Esophagus muscularis mucosa (tissue), 4 donors: ENCODE results near the gene SYTL2. TPM values are rescaled to one million over a fixed set of nuclear protein-coding genes. Genes with fewer than 3 reads are reported as not detected.

ENCODE experiments used
- DNase-seq: peaks from one replicate; pipeline ENCODE4 v3.0.0-alpha.2; 2017; ENCODE audit errors: extremely low spot score
- H3K27ac ChIP-seq, 4 donors: fragments of 200-600 bp; sonication (generic); replicated peaks in 1 of 4; 1 replicate in 3 of 4; 2 replicates in 1 of 4; pipeline ENCODE4 v1.5.1; 2016 to 2019; ENCODE audit warnings: mild to moderate bottlenecking in 1 of 4
- H3K27me3 ChIP-seq, 4 donors: fragments of 200-600 bp; sonication (generic); one replicate each; pipeline versions ENCODE4 v1.5.1 to v1.6.0; 2016 to 2019
- H3K36me3 ChIP-seq, 4 donors: fragments of 200-600 bp; sonication (generic); one replicate each; pipeline ENCODE4 v1.5.1; 2016 to 2019
- H3K4me1 ChIP-seq, 4 donors: fragments of 200-600 bp; sonication (generic); one replicate each; pipeline ENCODE4 v1.5.1; 2016 to 2019
- H3K4me3 ChIP-seq, 4 donors: fragments of 200-600 bp; sonication (generic); 1 replicate in 2 of 4; 2 replicates in 2 of 4; pipeline ENCODE4 v1.5.1; 2016 to 2019; ENCODE audit warnings: mild to moderate bottlenecking in 4 of 4, moderate library complexity in 1 of 4
- H3K9me3 ChIP-seq, 4 donors: fragments of 200-600 bp; sonication (generic); 1 replicate in 3 of 4; 2 replicates in 1 of 4; pipeline ENCODE4 v1.5.1; 2016 to 2019
- CTCF ChIP-seq, 3 experiments: fragments of 200-600 bp in 2 of 3; fragments of 450-650 bp in 1 of 3; sonication (generic) in 2 of 3; IDR thresholded peaks; one replicate each; pipeline ENCODE4 v1.5.1; 2017 to 2019; ENCODE audit warnings: antibody characterized with exemption in 3 of 3, mild to moderate bottlenecking in 2 of 3, moderate library complexity in 1 of 3
- EP300 ChIP-seq: sonication (generic); formaldehyde crosslinking; IDR thresholded peaks from one replicate; pipeline ENCODE4 v1.6.1; 2017; ENCODE audit warnings: antibody characterized with exemption
- POLR2A ChIP-seq: fragments of 450-650 bp; IDR thresholded peaks from one replicate; pipeline ENCODE4 v1.6.1; 2017; ENCODE audit warnings: antibody characterized with exemption, moderate library complexity, mild to moderate bottlenecking, low read depth
- POLR2AphosphoS5 ChIP-seq, 2 donors: sonication (generic); formaldehyde crosslinking; IDR thresholded peaks; one replicate each; pipeline ENCODE4 v1.6.1; 2017; ENCODE audit warnings: antibody characterized with exemption in 2 of 2
- WGBS: methylation state at CpG from one replicate; pipeline ENCODE4 v1.1.5; 2018; 5-methylcytosine and 5-hydroxymethylcytosine counted together
- intact Hi-C: fragments of 100-400 bp; cut with DNase I; formaldehyde crosslinking; loops from one replicate; pipeline ENCODE4 v1.15.1; 2023
- total RNA-seq, 4 donors: library from RNA; depleted of rRNA; stranded (reverse); fragments of >200 nt; gene quantifications; one replicate each; pipeline versions ENCODE4 v1.1.0 to v1.2.1, GENCODE V29; 2016

SYTL2 gene
- total RNA-seq, 4 donors from 2014 or later = 7.1 to 10.4 (median 8.8) TPM

GRCh38 chr11:85740481-85741400 is 70.2 kb downstream of the SYTL2 start:
- Histone ChIP-seq H3K27me3 (no peaks in the 10 kb centered on the region), H3K4me3 (no peak overlapping the region), H3K9me3 (no peaks in the 10 kb centered on the region), H3K27ac (no peak overlapping the region), H3K4me1 (peaks cover 0 to 2% (median 0%) of the 10 kb centered on the region in 4 donors), H3K36me3 (no peaks in the 10 kb centered on the region)
- intact Hi-C loops = no loop called here
- DNase-seq = peak; percentile 31
- 35% methylated on average over 4 of the region's 4 CpGs for WGBS
- TF ChIP-seq POLR2A = no peak
- no peak for TF ChIP-seq CTCF (IDR thresholded peaks at IDR 0.05)
- no peak for TF ChIP-seq POLR2AphosphoS5 (IDR thresholded peaks at IDR 0.05)
- no peak for TF ChIP-seq EP300

- WGBS = 68% methylated on average over 2 of the region's 2 CpGs
- intact Hi-C loops = no loop called here
- H3K4me3 ChIP-seq = no peak overlapping the region
These were observed 73.2 kb downstream of the SYTL2 start for GRCh38 chr11:85737738-85738137.

DNA sequence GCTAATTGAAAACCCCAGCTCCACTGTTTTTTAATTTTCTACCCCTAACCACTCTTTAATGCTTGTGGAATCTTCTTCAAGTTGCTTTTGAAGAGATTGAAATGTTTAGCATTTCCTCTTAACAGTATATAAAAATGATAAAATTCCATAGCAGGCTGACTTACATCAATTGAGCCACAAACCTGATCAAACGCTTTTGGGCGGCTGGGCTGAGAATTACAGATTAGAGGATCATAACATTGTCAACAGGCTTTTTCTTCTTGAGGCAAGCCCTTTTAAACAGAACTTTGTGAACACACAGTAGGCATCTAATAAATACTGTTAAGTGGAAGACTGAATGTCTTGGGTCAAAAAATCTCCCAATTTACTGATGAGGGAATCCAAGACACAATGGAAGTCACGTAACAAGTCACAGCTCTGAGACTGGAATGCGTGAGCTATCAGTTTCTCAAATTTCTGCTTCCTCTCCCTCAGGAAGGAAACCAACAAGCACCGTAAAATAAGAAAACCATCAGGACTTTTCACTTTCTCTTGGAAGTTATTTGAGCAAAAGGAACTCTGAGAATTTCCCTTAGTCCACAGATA is 75.0 kb downstream of the SYTL2 start:
- Histone ChIP-seq H3K4me3 (no peak overlapping the region), H3K27ac (no peak overlapping the region), H3K36me3 (no peaks in the 10 kb centered on the region), H3K9me3 (no peaks in the 10 kb centered on the region), H3K27me3 (no peaks in the 10 kb centered on the region), H3K4me1 (peaks cover 0 to 2% (median 0%) of the 10 kb centered on the region in 4 donors)
- 78% methylated on average over 5 of the region's 5 CpGs for WGBS
- intact Hi-C loops = no loop called here
- no peak for DNase-seq
- TF ChIP-seq POLR2AphosphoS5 (IDR thresholded peaks at IDR 0.05) (no peak), POLR2A (no peak), EP300 (no peak), CTCF (IDR thresholded peaks at IDR 0.05) (no peak)

More at GRCh38 chr11:85737738-85738137, 73.2 kb downstream of the SYTL2 start:
- no peak for TF ChIP-seq EP300
- TF ChIP-seq POLR2A = no peak
- TF ChIP-seq POLR2AphosphoS5 (IDR thresholded peaks at IDR 0.05) = no peak
- no peak for TF ChIP-seq CTCF (IDR thresholded peaks at IDR 0.05)
- peaks cover 0 to 2% (median 0%) of the 10 kb centered on the region in 4 donors for H3K4me1 ChIP-seq
- no peaks in the 10 kb centered on the region for H3K9me3 ChIP-seq
- no peaks in the 10 kb centered on the region for H3K36me3 ChIP-seq
- no peak overlapping the region for H3K27ac ChIP-seq
- H3K27me3 ChIP-seq = no peaks in the 10 kb centered on the region
- DNase-seq = peak; percentile 75

DNA sequence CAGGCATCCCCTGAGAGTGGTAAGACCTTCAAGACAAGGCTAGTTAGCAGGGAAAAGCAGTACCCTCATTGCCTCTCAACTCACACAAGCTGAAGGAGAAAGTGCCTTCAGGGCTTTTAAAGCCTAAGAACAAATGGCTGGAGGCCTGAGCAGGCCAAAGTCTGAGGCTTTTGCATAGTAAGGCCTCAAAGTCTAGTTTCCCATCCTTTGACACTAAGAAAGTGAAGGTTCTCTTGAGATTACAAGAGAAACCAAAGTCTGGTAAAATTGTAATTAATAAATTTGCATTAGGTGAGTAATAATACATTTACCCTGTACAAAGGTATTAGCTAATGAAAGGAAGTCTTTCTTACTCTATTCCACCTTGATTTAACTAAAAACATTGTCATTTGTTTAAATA is 78.0 kb downstream of the SYTL2 start:
- no peaks in the 10 kb centered on the region for H3K4me1 ChIP-seq
- intact Hi-C loops = no loop called here
- H3K27me3 ChIP-seq = no peaks in the 10 kb centered on the region
- no peaks in the 10 kb centered on the region for H3K9me3 ChIP-seq
- no peak for DNase-seq
- no peak for TF ChIP-seq CTCF (IDR thresholded peaks at IDR 0.05)
- TF ChIP-seq EP300 = no peak
- no peak for TF ChIP-seq POLR2AphosphoS5 (IDR thresholded peaks at IDR 0.05)
- no peak for TF ChIP-seq POLR2A
- H3K36me3 ChIP-seq = no peaks in the 10 kb centered on the region
- H3K27ac ChIP-seq = no peak overlapping the region
- no peak overlapping the region for H3K4me3 ChIP-seq
